MM.1S (cell line): ENCODE data around the gene MAN1C1.

Experiments
- CTCF ChIP-seq: fragments of 300-600 bp; sonication (generic); IDR thresholded peaks from 2 replicates; pipeline ENCODE4 v1.5.1; 2016; ENCODE audit warnings: antibody characterized with exemption, low read length, mixed read lengths
- EZH2 ChIP-seq: fragments of 300-600 bp; sonication (generic); optimal IDR thresholded peaks from 2 replicates; pipeline ENCODE3; 2017; ENCODE audit warnings: low read depth, mild to moderate bottlenecking, antibody characterized with exemption, low read length, mixed read lengths
- EZH2phosphoT487 ChIP-seq: fragments of 300-600 bp; sonication (generic); IDR thresholded peaks from 2 replicates; pipeline ENCODE4 v1.6.1; 2018; ENCODE audit warnings: antibody characterized with exemption, low read length

GRCh38 chr1:25772164-25772563 lies 155.6 kb downstream of the MAN1C1 start:
- TF ChIP-seq CTCF, result no peak
- no peak for TF ChIP-seq EZH2phosphoT487
- no peak for TF ChIP-seq EZH2
